ENCODE data around the gene TMPRSS13. TPM values are rescaled to one million over a fixed set of nuclear protein-coding genes. Genes with fewer than 3 reads are reported as not detected.

Gene TMPRSS13
- total and polyA plus RNA-seq, 2 experiments from 2014 or later: not detected

DNA sequence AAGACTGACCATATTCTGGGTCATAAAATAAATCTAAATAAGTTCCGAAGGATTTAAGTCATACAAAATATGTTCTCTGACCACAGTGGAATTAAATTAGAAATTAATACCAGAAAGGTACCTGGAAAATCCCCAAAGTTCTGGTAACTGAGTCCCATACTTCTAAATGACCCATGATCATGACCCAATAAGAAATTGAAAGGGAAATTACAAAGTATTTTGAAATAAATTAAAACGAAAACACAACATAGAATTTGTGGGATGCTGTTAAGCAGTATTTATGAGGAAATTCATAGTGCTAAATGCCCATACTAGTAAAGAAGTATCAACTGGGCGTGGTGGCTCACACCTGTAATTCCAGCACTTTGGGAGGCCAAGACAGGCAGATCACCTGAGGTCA is 33.6 kb upstream of the TMPRSS13 start:
- no peak overlapping the region for H3K27ac ChIP-seq
- peaks cover 10% of the 10 kb centered on the region; the same call in 1 of the 2 replicates for H3K27me3 ChIP-seq (replicated peaks; ENCODE audit: insufficient read depth)
- in situ Hi-C loops (cut with MboI): no loop called here
- no peak overlapping the region for H2AFZ ChIP-seq
- WGBS, 2 experiments (ENCODE audit: low coverage in 1 of 2, low lambda C conversion rate in 2 of 2, missing lambda C conversion rate in 2 of 2): 24 to 34% methylated on average over 3 of the region's 3 CpGs
- no peaks in the 10 kb centered on the region for H3K4me1 ChIP-seq (ENCODE audit: insufficient read depth)
- TF ChIP-seq EZH2 (IDR thresholded peaks at IDR 0.05; ENCODE audit: insufficient read depth, poor library complexity, severe bottlenecking) (no peak), EZH2phosphoT487 (IDR thresholded peaks at IDR 0.05; ENCODE audit: insufficient read depth, low read depth) (no peak)
- H3K9me3 ChIP-seq (ENCODE audit: low read depth): no peaks in the 10 kb centered on the region
- no peak overlapping the region for H3K9ac ChIP-seq
- H3K4me3 ChIP-seq: no peak overlapping the region
- no peak overlapping the region for H3K4me2 ChIP-seq (ENCODE audit: unreplicated experiment)
- H3K9me2 ChIP-seq (ENCODE audit: insufficient read depth): no peaks in the 10 kb centered on the region
- H4K20me1 ChIP-seq (ENCODE audit: insufficient read depth): no peaks in the 10 kb centered on the region
- no peaks in the 10 kb centered on the region for H3K79me2 ChIP-seq (ENCODE audit: insufficient read depth)
- no peaks in the 10 kb centered on the region for H3F3A ChIP-seq (ENCODE audit: insufficient read depth)
- DNase-seq: no peak
- H3K36me3 ChIP-seq (ENCODE audit: low read depth): no peaks in the 10 kb centered on the region

DNA sequence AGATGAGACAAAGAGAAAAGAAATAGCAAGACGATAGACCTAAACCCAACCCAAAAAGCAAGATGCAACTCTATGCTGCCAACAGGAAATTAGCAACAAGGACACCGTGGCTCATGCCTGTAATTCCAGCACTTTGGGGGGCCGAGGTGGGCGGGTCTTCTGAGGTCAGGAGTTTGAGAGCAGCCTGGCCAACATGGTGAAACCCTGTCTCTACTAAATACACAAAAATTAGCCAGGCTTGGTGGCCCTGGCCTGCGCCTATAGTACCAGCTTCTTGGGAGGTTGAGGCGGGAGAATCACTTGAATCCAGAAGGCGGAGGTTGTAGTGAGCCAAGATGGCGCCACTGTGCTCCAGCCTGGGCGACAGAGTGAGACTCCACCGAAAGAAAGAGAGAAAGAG is 32.7 kb upstream of the TMPRSS13 start:
- no peak overlapping the region for H3K9ac ChIP-seq
- no peaks in the 10 kb centered on the region for H3K9me3 ChIP-seq (ENCODE audit: low read depth)
- no peaks in the 10 kb centered on the region for H3K36me3 ChIP-seq (ENCODE audit: low read depth)
- no peak overlapping the region for H3K27ac ChIP-seq
- H3K4me3 ChIP-seq: no peak overlapping the region
- H3K4me1 ChIP-seq (ENCODE audit: insufficient read depth): no peaks in the 10 kb centered on the region
- H3K79me2 ChIP-seq (ENCODE audit: insufficient read depth): no peaks in the 10 kb centered on the region
- no peak for DNase-seq
- 51 to 56% methylated on average over 10 of the region's 10 CpGs for WGBS, 2 experiments (ENCODE audit: low coverage in 1 of 2, low lambda C conversion rate in 2 of 2, missing lambda C conversion rate in 2 of 2)
- H2AFZ ChIP-seq: no peak overlapping the region
- TF ChIP-seq EZH2phosphoT487 (IDR thresholded peaks at IDR 0.05; ENCODE audit: insufficient read depth, low read depth): no peak
- no peak for TF ChIP-seq EZH2 (IDR thresholded peaks at IDR 0.05; ENCODE audit: insufficient read depth, poor library complexity, severe bottlenecking)
- H3F3A ChIP-seq (ENCODE audit: insufficient read depth): no peaks in the 10 kb centered on the region
- no peak overlapping the region for H3K4me2 ChIP-seq (ENCODE audit: unreplicated experiment)
- H3K9me2 ChIP-seq (ENCODE audit: insufficient read depth): no peaks in the 10 kb centered on the region
- in situ Hi-C loops (cut with MboI): no loop called here
- peaks cover 10% of the 10 kb centered on the region; the same call in 1 of the 2 replicates for H3K27me3 ChIP-seq (replicated peaks; ENCODE audit: insufficient read depth)
- H4K20me1 ChIP-seq (ENCODE audit: insufficient read depth): no peaks in the 10 kb centered on the region

DNA sequence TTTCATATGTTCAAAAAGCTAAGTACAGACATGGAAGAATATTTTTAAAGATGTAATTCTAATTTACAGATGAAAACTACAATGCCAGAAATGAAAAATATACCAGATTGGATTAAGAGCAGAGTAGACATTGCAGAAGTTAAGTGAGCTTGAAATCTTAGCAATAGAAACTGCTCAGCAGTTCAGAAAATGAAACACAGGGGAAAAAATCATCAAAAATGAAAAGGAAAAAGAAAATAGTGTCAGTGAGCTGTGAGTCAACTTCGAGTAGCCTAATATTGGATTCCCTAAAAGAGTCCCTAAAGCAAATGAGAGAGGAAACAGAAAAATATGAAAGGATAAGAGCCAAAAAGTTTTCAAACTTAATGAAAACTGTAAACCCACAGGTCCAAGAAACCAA is 31.2 kb upstream of the TMPRSS13 start:
- Histone ChIP-seq H3K79me2 (ENCODE audit: insufficient read depth) (no peaks in the 10 kb centered on the region), H3K9ac (no peak overlapping the region), H3K4me3 (no peak overlapping the region), H3K4me2 (ENCODE audit: unreplicated experiment) (no peak overlapping the region), H3K36me3 (ENCODE audit: low read depth) (no peaks in the 10 kb centered on the region), H3K9me2 (ENCODE audit: insufficient read depth) (no peaks in the 10 kb centered on the region), H3K9me3 (ENCODE audit: low read depth) (no peaks in the 10 kb centered on the region), H3F3A (ENCODE audit: insufficient read depth) (no peaks in the 10 kb centered on the region), H2AFZ (no peak overlapping the region), H3K27me3 (replicated peaks; ENCODE audit: insufficient read depth) (peaks cover 10% of the 10 kb centered on the region; the same call in 1 of the 2 replicates), H3K27ac (no peak overlapping the region), H3K4me1 (ENCODE audit: insufficient read depth) (no peaks in the 10 kb centered on the region), H4K20me1 (ENCODE audit: insufficient read depth) (no peaks in the 10 kb centered on the region)
- WGBS, 2 experiments (ENCODE audit: low coverage in 1 of 2, low lambda C conversion rate in 2 of 2, missing lambda C conversion rate in 2 of 2): 7 to 19% methylated on average over 1 of the region's 1 CpG
- TF ChIP-seq EZH2phosphoT487 (IDR thresholded peaks at IDR 0.05; ENCODE audit: insufficient read depth, low read depth): no peak
- TF ChIP-seq EZH2 (IDR thresholded peaks at IDR 0.05; ENCODE audit: insufficient read depth, poor library complexity, severe bottlenecking): no peak
- in situ Hi-C loops (cut with MboI): no loop called here
- DNase-seq: no peak

DNA sequence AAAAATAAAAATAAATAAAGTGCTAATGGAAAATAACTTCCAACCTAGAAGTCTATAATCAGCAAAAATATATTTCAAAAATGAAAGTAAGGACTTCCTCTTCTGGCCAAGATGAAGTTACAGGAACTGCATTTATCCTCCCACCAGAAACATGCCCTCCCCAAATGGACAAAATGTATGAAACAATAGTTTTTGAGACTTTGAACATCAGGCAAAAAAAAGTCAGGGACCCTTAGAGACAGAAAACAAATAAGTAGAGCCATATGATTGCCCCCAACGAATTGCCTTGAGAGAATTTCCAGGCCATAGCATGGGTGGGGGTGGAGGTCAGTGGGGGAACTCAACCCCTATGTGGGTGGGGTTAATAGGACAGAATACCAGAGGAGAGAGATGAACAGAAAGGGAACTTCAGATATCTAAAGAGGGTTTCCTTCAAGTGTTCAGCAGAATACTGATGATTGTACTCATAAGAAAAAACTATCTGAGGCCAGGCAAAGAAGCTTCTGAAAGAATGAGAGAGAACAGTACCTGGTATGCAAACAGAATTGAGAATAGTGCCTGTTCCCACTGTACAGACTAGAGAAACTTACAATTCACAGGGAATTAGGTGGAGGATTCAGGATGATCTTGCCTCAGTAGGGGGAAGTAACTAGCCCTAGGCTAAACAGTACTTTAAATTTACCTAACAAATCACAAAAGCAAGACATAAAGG is 30.4 kb upstream of the TMPRSS13 start:
- H3K9ac ChIP-seq: no peak overlapping the region
- TF ChIP-seq EZH2 (IDR thresholded peaks at IDR 0.05; ENCODE audit: insufficient read depth, poor library complexity, severe bottlenecking): no peak
- H3K79me2 ChIP-seq (ENCODE audit: insufficient read depth): no peaks in the 10 kb centered on the region
- H2AFZ ChIP-seq: no peak overlapping the region
- H3K4me3 ChIP-seq: no peak overlapping the region
- H3K4me1 ChIP-seq (ENCODE audit: insufficient read depth): no peaks in the 10 kb centered on the region
- H3K9me2 ChIP-seq (ENCODE audit: insufficient read depth): no peaks in the 10 kb centered on the region
- no peaks in the 10 kb centered on the region for H3K9me3 ChIP-seq (ENCODE audit: low read depth)
- H4K20me1 ChIP-seq (ENCODE audit: insufficient read depth): no peaks in the 10 kb centered on the region
- peaks cover 10% of the 10 kb centered on the region; the same call in 1 of the 2 replicates for H3K27me3 ChIP-seq (replicated peaks; ENCODE audit: insufficient read depth)
- H3K4me2 ChIP-seq (ENCODE audit: unreplicated experiment): no peak overlapping the region
- no peak overlapping the region for H3K27ac ChIP-seq
- H3F3A ChIP-seq (ENCODE audit: insufficient read depth): no peaks in the 10 kb centered on the region
- 0 to 3% methylated on average over 1 of the region's 1 CpG for WGBS, 2 experiments (ENCODE audit: low coverage in 1 of 2, low lambda C conversion rate in 2 of 2, missing lambda C conversion rate in 2 of 2)
- in situ Hi-C loops (cut with MboI): no loop called here
- no peak for DNase-seq
- no peaks in the 10 kb centered on the region for H3K36me3 ChIP-seq (ENCODE audit: low read depth)
